Stimulated activated CD4-positive, alpha-beta T cell treated with anti-CD3 and anti-CD28 coated beads, Interleukin-2, amount 100 ng/mL, for 24 hours (primary cell): ENCODE data around the gene APBA2.
"Not testable (repeated sequence)": the region's sequence is repeated elsewhere in the genome, so short reads cannot be mapped to it uniquely, and the experiment has no call there.

Experiments
- DNase-seq, 2 donors: peaks; one replicate each; pipeline ENCODE4 v3.0.0-alpha.2; 2020

The APBA2 gene

GRCh38 chr15:28879551-28879950 is 6.2 kb upstream of the APBA2 start:
- DNase-seq = no peak

- DNase-seq = no peak
Measured at GRCh38 chr15:28880680-28881079, 5.1 kb upstream of the APBA2 start.

GRCh38 chr15:28881170-28881569 is 4.6 kb upstream of the APBA2 start:
- no peak for DNase-seq

GRCh38 chr15:28881600-28881999 is 4.2 kb upstream of the APBA2 start:
- no peak for DNase-seq

GRCh38 chr15:28884151-28884940 is 1.4 kb upstream of the APBA2 start:
- no peak for DNase-seq

- DNase-seq = no peak
Measured at GRCh38 chr15:28885128-28885629, 595 bp upstream of the APBA2 start.

- DNase-seq = no peak
Measured at GRCh38 chr15:28886431-28887338, 911 bp downstream of the APBA2 start.

GRCh38 chr15:28887339-28888174 is 1.8 kb downstream of the APBA2 start:
- DNase-seq = no peak

GRCh38 chr15:28888302-28888894 is 2.6 kb downstream of the APBA2 start:
- DNase-seq = no peak

- no peak for DNase-seq
Measured at GRCh38 chr15:28888900-28889299, 3.1 kb downstream of the APBA2 start.

GRCh38 chr15:28889346-28889745 is 3.6 kb downstream of the APBA2 start:
- no peak for DNase-seq

- not testable (repeated sequence) for DNase-seq
Measured at GRCh38 chr15:28889871-28890270, 4.1 kb downstream of the APBA2 start.

GRCh38 chr15:28890291-28890690 is 4.5 kb downstream of the APBA2 start:
- not testable (repeated sequence) for DNase-seq

GRCh38 chr15:28890711-28891495 is 5.1 kb downstream of the APBA2 start:
- DNase-seq = no peak

- DNase-seq = no peak
Measured at GRCh38 chr15:28891588-28891987, 5.8 kb downstream of the APBA2 start.

GRCh38 chr15:28892789-28893610 is 7.2 kb downstream of the APBA2 start:
- no peak for DNase-seq

- DNase-seq = no peak
Measured at GRCh38 chr15:28894631-28895030, 8.9 kb downstream of the APBA2 start.

- DNase-seq = no peak
Measured at GRCh38 chr15:28895146-28895545, 9.4 kb downstream of the APBA2 start.

- DNase-seq = no peak
Measured at GRCh38 chr15:28895566-28895965, 9.8 kb downstream of the APBA2 start.

- no peak for DNase-seq
Measured at GRCh38 chr15:28896951-28897350, 11.2 kb downstream of the APBA2 start.
